Stomach (tissue), 4 donors: ENCODE results near the gene DBR1.

Experiments
- CTCF ChIP-seq, 7 experiments: fragments of 450-650 bp in 4 of 7; fragments of 200-600 bp in 3 of 7; sonication (generic) in 3 of 7; IDR thresholded peaks; one replicate each; pipeline ENCODE4 v1.5.1; 2016 to 2019; ENCODE audit warnings: antibody characterized with exemption in 7 of 7, control low read depth in 2 of 7, mild to moderate bottlenecking in 1 of 7
- EP300 ChIP-seq: sonication (generic); formaldehyde crosslinking; IDR thresholded peaks from one replicate; pipeline ENCODE4 v1.6.1; 2017; ENCODE audit warnings: antibody characterized with exemption
- POLR2A ChIP-seq, 4 donors: fragments of 450-650 bp; IDR thresholded peaks; one replicate each; pipeline ENCODE4 v1.6.1; 2016; ENCODE audit warnings: antibody characterized with exemption in 4 of 4, control low read depth in 2 of 4, mild to moderate bottlenecking in 1 of 4, moderate library complexity in 1 of 4
- POLR2AphosphoS5 ChIP-seq, 3 donors: sonication (generic); formaldehyde crosslinking; IDR thresholded peaks; one replicate each; pipeline ENCODE4 v1.6.1; 2016; ENCODE audit warnings: antibody characterized with exemption in 3 of 3

- TF ChIP-seq CTCF (IDR thresholded peaks at IDR 0.05) (peak in 3 of 7 experiments; percentile 55 to 78 (median 72)), EP300 (no peak), POLR2AphosphoS5 (IDR thresholded peaks at IDR 0.05) (no peak), POLR2A (IDR thresholded peaks at IDR 0.05) (no peak)
Measured at GRCh38 chr3:138114988-138115971, 59.4 kb downstream of the DBR1 start, which contains the start of gene DZIP1L.
